Fibroblast of peridontal ligament (primary cell): ENCODE data around the gene TPM2.

Experiments used
- DNase-seq: peaks from one replicate; pipeline ENCODE4 v3.0.0-alpha.2; 2010; ENCODE audit errors: extremely low read depth

Gene TPM2

GRCh38 chr9:35696520-35697215 lies 6.9 kb upstream of the TPM2 start:
- peak; percentile 40 for DNase-seq

GRCh38 chr9:35695943-35696401 lies 6.2 kb upstream of the TPM2 start:
- DNase-seq: no peak

- no peak for DNase-seq
Observed at GRCh38 chr9:35691757-35692301, 2.1 kb upstream of the TPM2 start.

- no peak for DNase-seq
Observed at GRCh38 chr9:35691334-35691650, 1.6 kb upstream of the TPM2 start.

GRCh38 chr9:35690614-35691333 lies 1.0 kb upstream of the TPM2 start:
- DNase-seq: peak; percentile 81

GRCh38 chr9:35690294-35690613 lies 529 bp upstream of the TPM2 start:
- peak; percentile 52 for DNase-seq

- peak; percentile 86 for DNase-seq
Observed at GRCh38 chr9:35688558-35689541, 875 bp downstream of the TPM2 start.

- no peak for DNase-seq
Observed at GRCh38 chr9:35687972-35688557, 1.7 kb downstream of the TPM2 start.

GRCh38 chr9:35687306-35687705 lies 2.4 kb downstream of the TPM2 start:
- DNase-seq: no peak

GRCh38 chr9:35686222-35687203 lies 3.2 kb downstream of the TPM2 start:
- peak; percentile 75 for DNase-seq

- no peak for DNase-seq
Observed at GRCh38 chr9:35685506-35685905, 4.2 kb downstream of the TPM2 start.

- no peak for DNase-seq
Observed at GRCh38 chr9:35684921-35685320, 4.8 kb downstream of the TPM2 start.

- no peak for DNase-seq
Observed at GRCh38 chr9:35683323-35683722, 6.4 kb downstream of the TPM2 start.

- no peak for DNase-seq
Observed at GRCh38 chr9:35682520-35683315, 7.0 kb downstream of the TPM2 start.

GRCh38 chr9:35682051-35682450 lies 7.7 kb downstream of the TPM2 start:
- no peak for DNase-seq

GRCh38 chr9:35681341-35682002 lies 8.3 kb downstream of the TPM2 start:
- no peak for DNase-seq

GRCh38 chr9:35680331-35681105 lies 9.2 kb downstream of the TPM2 start:
- DNase-seq: peak; percentile 46

GRCh38 chr9:35679766-35680330 lies 9.9 kb downstream of the TPM2 start:
- DNase-seq: no peak
